Measurements from ENCODE around the gene TCF7.
A peak's percentile ranks its signal among the peaks of the same experiment; 100 is the strongest.

TCF7 gene

GRCh38 chr5:134101686-134102439, 12.6 kb upstream of the TCF7 start:
- TF ChIP-seq CTCF (IDR thresholded peaks at IDR 0.05; ENCODE audit: borderline replicate concordance, control extremely low read depth, extremely low read depth, insufficient read depth, missing control alignments), result peak; percentile 71
- in situ Hi-C loops (cut with MboI; ENCODE audit: low sequenced_read_pairs, unreplicated experiment), result no loop called here
- DNase-seq (ENCODE audit: low spot score), result peak; percentile 82

GRCh38 chr5:134103397-134103796, 11.1 kb upstream of the TCF7 start:
- no peak for DNase-seq (ENCODE audit: low spot score)
- no peak for TF ChIP-seq CTCF (IDR thresholded peaks at IDR 0.05; ENCODE audit: borderline replicate concordance, control extremely low read depth, extremely low read depth, insufficient read depth, missing control alignments)
- in situ Hi-C loops (cut with MboI; ENCODE audit: low sequenced_read_pairs, unreplicated experiment), result no loop called here

- in situ Hi-C loops (cut with MboI; ENCODE audit: low sequenced_read_pairs, unreplicated experiment), result no loop called here
- TF ChIP-seq CTCF (IDR thresholded peaks at IDR 0.05; ENCODE audit: borderline replicate concordance, control extremely low read depth, extremely low read depth, insufficient read depth, missing control alignments), result no peak
- peak; percentile 61 for DNase-seq (ENCODE audit: low spot score)
Observed at GRCh38 chr5:134103998-134104654, 10.4 kb upstream of the TCF7 start.

GRCh38 chr5:134106991-134107701, 7.3 kb upstream of the TCF7 start:
- in situ Hi-C loops (cut with MboI; ENCODE audit: low sequenced_read_pairs, unreplicated experiment), result no loop called here
- TF ChIP-seq CTCF (IDR thresholded peaks at IDR 0.05; ENCODE audit: borderline replicate concordance, control extremely low read depth, extremely low read depth, insufficient read depth, missing control alignments), result no peak
- DNase-seq (ENCODE audit: low spot score), result no peak

GRCh38 chr5:134107779-134108178, 6.7 kb upstream of the TCF7 start:
- DNase-seq (ENCODE audit: low spot score), result no peak
- in situ Hi-C loops (cut with MboI; ENCODE audit: low sequenced_read_pairs, unreplicated experiment), result no loop called here
- no peak for TF ChIP-seq CTCF (IDR thresholded peaks at IDR 0.05; ENCODE audit: borderline replicate concordance, control extremely low read depth, extremely low read depth, insufficient read depth, missing control alignments)

GRCh38 chr5:134110382-134110781, 4.1 kb upstream of the TCF7 start:
- TF ChIP-seq CTCF (IDR thresholded peaks at IDR 0.05; ENCODE audit: borderline replicate concordance, control extremely low read depth, extremely low read depth, insufficient read depth, missing control alignments), result no peak
- in situ Hi-C loops (cut with MboI; ENCODE audit: low sequenced_read_pairs, unreplicated experiment), result no loop called here
- peak; percentile 54 for DNase-seq (ENCODE audit: low spot score)

All from GM13976 (cell line).